Suprapubic skin (tissue), 4 donors: Measurements from ENCODE around the gene LRFN2. TPM values are rescaled to one million over a fixed set of nuclear protein-coding genes. Genes with fewer than 3 reads are reported as not detected.

Experiments used
- DNase-seq, 2 donors: peaks; one replicate each; pipeline ENCODE4 v3.0.0-alpha.2; 2019; ENCODE audit warnings: low spot score in 2 of 2
- H3K27ac ChIP-seq: fragments of 200-600 bp; sonication (generic); one replicate; pipeline ENCODE4 v1.5.1; 2019
- H3K27me3 ChIP-seq: fragments of 200-600 bp; sonication (generic); one replicate; pipeline ENCODE4 v1.5.1; 2019
- H3K36me3 ChIP-seq: fragments of 200-600 bp; sonication (generic); one replicate; pipeline ENCODE4 v1.5.1; 2019
- H3K4me1 ChIP-seq: fragments of 200-600 bp; sonication (generic); one replicate; pipeline ENCODE4 v1.5.1; 2019
- H3K4me3 ChIP-seq: fragments of 200-600 bp; sonication (generic); one replicate; pipeline ENCODE4 v1.5.1; 2019; ENCODE audit warnings: mild to moderate bottlenecking
- H3K9me3 ChIP-seq: fragments of 200-600 bp; sonication (generic); one replicate; pipeline ENCODE4 v1.5.1; 2019
- EP300 ChIP-seq: sonication (generic); formaldehyde crosslinking; IDR thresholded peaks from one replicate; pipeline ENCODE4 v1.6.1; 2017; ENCODE audit warnings: antibody characterized with exemption
- POLR2A ChIP-seq, 2 donors: fragments of 450-650 bp; IDR thresholded peaks; one replicate each; pipeline ENCODE4 v1.6.1; 2017; ENCODE audit warnings: antibody characterized with exemption in 2 of 2, mild to moderate bottlenecking in 2 of 2, moderate library complexity in 2 of 2
- POLR2AphosphoS5 ChIP-seq, 3 donors: sonication (generic); formaldehyde crosslinking; IDR thresholded peaks; one replicate each; pipeline ENCODE4 v1.6.1; 2017; ENCODE audit warnings: antibody characterized with exemption in 3 of 3
- WGBS: methylation state at CpG from one replicate; pipeline ENCODE4 v1.1.5; 2018; 5-methylcytosine and 5-hydroxymethylcytosine counted together
- total RNA-seq, 4 donors: library from RNA; depleted of rRNA; stranded (reverse); fragments of >200 nt; gene quantifications; one replicate each; pipeline ENCODE4 v1.1.0, GENCODE V29; 2016
- TF ChIP-seq, protein P1 (sequence below), 2 donors: fragments of 200-600 bp in 1 of 2; fragments of 450-650 bp in 1 of 2; sonication (generic) in 1 of 2; IDR thresholded peaks; one replicate each; pipeline ENCODE4 v1.5.1; 2016 to 2019; ENCODE audit warnings: antibody characterized with exemption in 2 of 2, mild to moderate bottlenecking in 1 of 2, moderate library complexity in 1 of 2

LRFN2 gene
- total RNA-seq, 4 donors from 2014 or later = not detected

DNA sequence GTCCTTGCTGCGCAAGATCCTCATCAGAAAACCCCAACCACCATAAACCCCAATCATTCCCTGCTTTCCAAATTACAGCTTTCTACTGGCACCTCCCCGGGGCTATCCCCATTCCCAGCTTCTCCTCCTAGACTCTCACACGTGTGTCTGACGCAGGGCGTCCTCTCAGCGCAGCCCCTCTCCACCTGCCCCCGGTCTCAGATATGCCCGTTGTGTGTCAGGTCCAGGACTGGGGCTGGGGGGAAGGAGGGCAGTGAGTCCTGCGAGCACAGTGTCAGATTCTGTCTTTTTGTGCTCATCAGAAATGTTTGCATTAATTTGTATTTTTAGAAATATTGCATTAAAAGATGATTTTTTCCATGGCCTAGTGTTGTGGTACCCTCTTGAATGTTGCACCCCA lies 48.6 kb downstream of the LRFN2 start:
- 83% methylated on average over 9 of the region's 9 CpGs for WGBS
- DNase-seq = no peak
- Histone ChIP-seq H3K4me1 (peaks cover 11% of the 10 kb centered on the region), H3K27me3 (peaks cover 22% of the 10 kb centered on the region), H3K27ac (no peak overlapping the region), H3K9me3 (no peaks in the 10 kb centered on the region), H3K4me3 (no peak overlapping the region), H3K36me3 (no peaks in the 10 kb centered on the region)
- TF ChIP-seq POLR2A (IDR thresholded peaks at IDR 0.05) = no peak
- no peak for TF ChIP-seq POLR2AphosphoS5 (IDR thresholded peaks at IDR 0.05)
- TF ChIP-seq EP300 = no peak
- TF ChIP-seq, protein P1, sequence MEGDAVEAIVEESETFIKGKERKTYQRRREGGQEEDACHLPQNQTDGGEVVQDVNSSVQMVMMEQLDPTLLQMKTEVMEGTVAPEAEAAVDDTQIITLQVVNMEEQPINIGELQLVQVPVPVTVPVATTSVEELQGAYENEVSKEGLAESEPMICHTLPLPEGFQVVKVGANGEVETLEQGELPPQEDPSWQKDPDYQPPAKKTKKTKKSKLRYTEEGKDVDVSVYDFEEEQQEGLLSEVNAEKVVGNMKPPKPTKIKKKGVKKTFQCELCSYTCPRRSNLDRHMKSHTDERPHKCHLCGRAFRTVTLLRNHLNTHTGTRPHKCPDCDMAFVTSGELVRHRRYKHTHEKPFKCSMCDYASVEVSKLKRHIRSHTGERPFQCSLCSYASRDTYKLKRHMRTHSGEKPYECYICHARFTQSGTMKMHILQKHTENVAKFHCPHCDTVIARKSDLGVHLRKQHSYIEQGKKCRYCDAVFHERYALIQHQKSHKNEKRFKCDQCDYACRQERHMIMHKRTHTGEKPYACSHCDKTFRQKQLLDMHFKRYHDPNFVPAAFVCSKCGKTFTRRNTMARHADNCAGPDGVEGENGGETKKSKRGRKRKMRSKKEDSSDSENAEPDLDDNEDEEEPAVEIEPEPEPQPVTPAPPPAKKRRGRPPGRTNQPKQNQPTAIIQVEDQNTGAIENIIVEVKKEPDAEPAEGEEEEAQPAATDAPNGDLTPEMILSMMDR (IDR thresholded peaks at IDR 0.05) = no peak

DNA sequence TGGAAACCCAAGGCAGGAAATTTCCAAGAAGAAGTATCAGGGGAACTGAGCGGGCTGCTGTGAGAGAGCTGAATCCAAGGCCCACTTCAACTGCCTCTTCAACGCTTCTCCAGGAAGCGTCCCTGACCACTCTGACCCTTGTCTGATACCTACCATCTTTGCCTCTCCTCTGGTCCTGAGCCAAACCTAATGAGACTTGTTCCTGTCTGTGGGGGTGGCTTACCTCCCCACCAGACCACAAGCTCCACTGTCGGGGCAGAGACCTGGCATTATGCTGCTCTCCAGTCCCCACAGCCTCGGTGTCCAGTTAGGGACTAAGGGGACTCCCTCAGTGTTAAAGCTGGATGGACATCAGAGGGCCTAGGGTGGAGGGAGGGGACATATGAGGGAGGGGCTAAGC lies 49.7 kb downstream of the LRFN2 start:
- Histone ChIP-seq H3K4me3 (no peak overlapping the region), H3K27ac (no peak overlapping the region), H3K27me3 (peaks cover 22% of the 10 kb centered on the region), H3K4me1 (peaks cover 3% of the 10 kb centered on the region), H3K9me3 (no peaks in the 10 kb centered on the region), H3K36me3 (no peaks in the 10 kb centered on the region)
- TF ChIP-seq, protein P1 (IDR thresholded peaks at IDR 0.05) = no peak
- TF ChIP-seq POLR2A (IDR thresholded peaks at IDR 0.05) = no peak
- no peak for TF ChIP-seq POLR2AphosphoS5 (IDR thresholded peaks at IDR 0.05)
- TF ChIP-seq EP300 = no peak
- no peak for DNase-seq
- 83% methylated on average over 5 of the region's 5 CpGs for WGBS

DNA sequence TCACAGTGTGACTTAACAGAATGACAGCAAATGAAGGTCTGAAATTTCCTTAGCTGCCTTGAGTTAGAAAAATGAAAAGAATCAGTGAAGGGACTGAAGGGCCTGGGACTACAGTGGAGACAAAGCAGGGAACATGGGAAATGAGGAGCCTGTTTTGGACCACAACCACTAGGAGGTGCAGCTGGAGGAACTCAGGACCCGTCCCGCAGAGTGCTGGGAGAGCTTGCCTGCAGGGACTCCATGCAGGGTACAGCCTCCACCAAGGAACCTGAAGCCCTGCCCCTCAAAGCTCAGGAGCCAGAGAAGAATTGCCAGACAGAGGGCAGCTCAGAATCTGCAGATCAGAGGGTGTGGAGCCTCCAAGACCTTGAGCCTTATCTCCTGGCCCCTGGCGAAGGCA lies 50.7 kb downstream of the LRFN2 start:
- DNase-seq = no peak
- Histone ChIP-seq H3K9me3 (no peaks in the 10 kb centered on the region), H3K4me1 (no peaks in the 10 kb centered on the region), H3K36me3 (no peaks in the 10 kb centered on the region), H3K27me3 (peaks cover 16% of the 10 kb centered on the region), H3K4me3 (no peak overlapping the region), H3K27ac (no peak overlapping the region)
- 51% methylated on average over 3 of the region's 3 CpGs for WGBS
- no peak for TF ChIP-seq EP300
- TF ChIP-seq POLR2AphosphoS5 (IDR thresholded peaks at IDR 0.05) = no peak
- TF ChIP-seq, protein P1 (IDR thresholded peaks at IDR 0.05) = no peak
- TF ChIP-seq POLR2A (IDR thresholded peaks at IDR 0.05) = no peak

DNA sequence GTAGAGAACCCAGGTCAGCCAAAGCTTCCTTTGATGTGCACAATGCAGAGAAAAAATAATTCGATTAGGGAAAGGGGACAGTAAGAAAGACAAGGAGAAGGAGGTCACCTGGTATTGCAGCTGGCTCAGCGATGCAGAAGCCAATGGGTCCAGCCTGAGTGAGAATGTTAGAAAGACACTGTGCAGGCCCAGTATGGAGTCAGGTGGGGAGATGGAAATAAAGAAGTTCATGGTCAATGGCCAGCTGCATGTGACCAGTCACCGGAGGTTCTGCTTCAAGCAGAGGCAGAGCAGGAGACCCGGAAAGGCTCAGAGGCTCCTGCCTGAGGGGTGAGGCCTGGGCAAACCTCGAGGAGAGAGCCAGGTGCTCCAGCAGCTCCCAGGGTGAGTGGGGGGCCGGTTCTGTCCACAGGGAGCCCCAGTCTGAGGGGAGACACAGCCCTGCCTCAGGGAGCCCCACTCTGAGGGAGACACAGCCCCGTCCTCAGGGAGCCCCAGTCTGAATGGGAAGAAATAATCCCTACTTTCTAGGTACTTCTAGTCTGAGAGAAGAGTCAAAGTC lies 51.3 kb downstream of the LRFN2 start:
- no peak for DNase-seq
- no peaks in the 10 kb centered on the region for H3K9me3 ChIP-seq
- H3K4me3 ChIP-seq = no peak overlapping the region
- WGBS = 88% methylated on average over 7 of the region's 7 CpGs
- H3K4me1 ChIP-seq = no peaks in the 10 kb centered on the region
- H3K27ac ChIP-seq = no peak overlapping the region
- peaks cover 16% of the 10 kb centered on the region for H3K27me3 ChIP-seq
- TF ChIP-seq POLR2AphosphoS5 (IDR thresholded peaks at IDR 0.05) (no peak), POLR2A (IDR thresholded peaks at IDR 0.05) (no peak), EP300 (no peak)
- TF ChIP-seq, protein P1 (IDR thresholded peaks at IDR 0.05) = no peak
- no peaks in the 10 kb centered on the region for H3K36me3 ChIP-seq

DNA sequence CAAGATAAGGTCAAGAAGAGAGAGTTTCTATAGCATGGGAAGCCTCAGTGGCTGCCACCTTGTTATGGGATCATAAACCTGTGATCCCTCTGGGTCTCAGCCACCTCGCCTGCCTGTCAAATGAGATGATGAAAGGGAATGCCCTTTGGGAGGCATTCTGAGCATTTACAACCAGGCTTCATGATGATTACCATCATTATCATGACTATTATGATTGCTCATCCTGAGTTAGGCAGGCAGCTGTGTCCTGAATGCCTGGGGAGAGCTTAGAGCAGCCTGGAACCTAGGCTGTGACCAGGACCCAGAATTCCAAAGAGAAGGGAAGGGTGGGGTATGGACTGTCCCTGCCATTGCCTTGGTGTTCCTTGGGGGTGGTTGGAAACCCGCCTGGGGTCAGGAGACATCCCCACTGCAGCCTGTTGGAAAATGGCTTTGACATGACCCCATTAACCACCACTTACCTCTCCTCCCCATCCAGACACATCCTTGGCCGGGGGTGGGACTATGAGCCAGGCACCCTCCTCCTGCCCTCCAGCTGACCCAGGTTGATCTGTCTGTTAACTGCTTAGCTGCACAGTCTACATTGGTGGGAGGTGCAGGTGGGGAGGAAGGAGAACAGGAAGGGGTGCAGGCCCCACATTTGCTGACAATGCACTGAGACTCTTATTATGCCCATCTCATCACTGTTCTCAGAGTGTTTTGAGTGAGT lies 51.9 kb downstream of the LRFN2 start:
- TF ChIP-seq POLR2A (IDR thresholded peaks at IDR 0.05) (no peak), POLR2AphosphoS5 (IDR thresholded peaks at IDR 0.05) (no peak), EP300 (no peak)
- TF ChIP-seq, protein P1 (IDR thresholded peaks at IDR 0.05) = no peak
- no peak overlapping the region for H3K4me3 ChIP-seq
- WGBS = 77% methylated on average over 3 of the region's 3 CpGs

More for the DNA sequence above, 51.9 kb downstream of the LRFN2 start:
- Histone ChIP-seq H3K27me3 (peaks cover 13% of the 10 kb centered on the region), H3K9me3 (no peaks in the 10 kb centered on the region), H3K4me1 (no peaks in the 10 kb centered on the region), H3K27ac (no peak overlapping the region), H3K36me3 (no peaks in the 10 kb centered on the region)
- no peak for DNase-seq
